SK-N-SH (cell line): Measurements from ENCODE around the gene PRX.

Experiments used
- CHD2 ChIP-seq: fragments of 150-350 bp; IDR thresholded peaks from 2 replicates; pipeline ENCODE4 v1.6.1; 2018; ENCODE audit warnings: low read length; ENCODE audit not compliant: partially characterized antibody
- EP300 ChIP-seq, 2 experiments: IDR thresholded peaks; 2 replicates each; pipeline versions ENCODE4 v1.4.0 to v1.6.1; 2012; ENCODE audit warnings: borderline replicate concordance in 1 of 2, low read depth in 1 of 2, low read length in 1 of 2
- FOXJ3 ChIP-seq: sonication (generic); formaldehyde crosslinking; IDR thresholded peaks from 2 replicates; pipeline ENCODE4 v1.5.1; 2020; ENCODE audit warnings: mild to moderate bottlenecking, missing genetic modification reagents
- GABPA ChIP-seq: IDR thresholded peaks from 2 replicates; pipeline ENCODE4 v1.4.0; 2012; ENCODE audit warnings: low read depth, mild to moderate bottlenecking
- GATA2 ChIP-seq: sonication (generic); formaldehyde crosslinking; IDR thresholded peaks from 2 replicates; pipeline ENCODE4 v1.5.0; 2020; ENCODE audit warnings: mild to moderate bottlenecking, missing genetic modification reagents
- JUND ChIP-seq: IDR thresholded peaks from 2 replicates; pipeline ENCODE4 v1.4.0; 2012
- NFIC ChIP-seq: IDR thresholded peaks from 2 replicates; pipeline ENCODE4 v1.4.0; 2012; ENCODE audit warnings: borderline replicate concordance
- POLR2AphosphoS5 ChIP-seq: IDR thresholded peaks from 2 replicates; pipeline ENCODE4 v1.6.1; 2012; ENCODE audit warnings: low read depth, low read length
- REST ChIP-seq: IDR thresholded peaks from 2 replicates; pipeline ENCODE4 v1.6.1; 2012; ENCODE audit warnings: mild to moderate bottlenecking, low read depth, low read length, moderate library complexity
- RFX5 ChIP-seq: IDR thresholded peaks from 2 replicates; pipeline ENCODE4 v1.6.1; 2012; ENCODE audit warnings: mild to moderate bottlenecking, improper control_type of control experiment, low read length
- SMC3 ChIP-seq: IDR thresholded peaks from 2 replicates; pipeline ENCODE4 v1.6.1; 2012; ENCODE audit warnings: low read depth, low read length, improper control_type of control experiment
- TF ChIP-seq, protein P1 (sequence below): IDR thresholded peaks from 2 replicates; pipeline ENCODE4 v1.4.0; 2012; ENCODE audit warnings: low read depth, borderline replicate concordance
- TF ChIP-seq, protein P2 (sequence below): fragments of 200-600 bp; sonication (generic); IDR thresholded peaks from 2 replicates; pipeline ENCODE4 v1.6.1; 2017; ENCODE audit warnings: antibody characterized with exemption, mild to moderate bottlenecking, moderate library complexity

DNA sequence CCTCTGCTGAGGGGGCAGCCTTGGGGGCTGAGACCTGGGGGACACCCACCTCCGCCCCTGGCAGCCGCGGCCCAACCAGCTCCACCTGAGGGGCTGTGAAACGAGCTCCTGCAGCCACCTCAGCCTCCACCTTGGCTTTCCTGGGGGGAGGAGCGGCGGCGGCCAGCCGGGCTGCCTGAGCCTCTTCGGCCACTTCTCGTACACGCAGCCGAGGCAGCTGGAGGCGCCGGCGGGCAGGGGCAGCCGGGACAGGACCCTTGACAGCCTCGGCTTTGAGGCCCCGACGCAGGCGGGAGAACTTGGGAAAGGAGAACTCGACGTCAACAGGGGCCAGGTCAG is 15.6 kb downstream of the PRX start:
- TF ChIP-seq CHD2 (no peak), FOXJ3 (CRISPR knock-in tag) (no peak), EP300 (IDR thresholded peaks at IDR 0.05; ENCODE audit: borderline replicate concordance in 1 of 2, low read depth in 1 of 2, low read length in 1 of 2) (no peak), GATA2 (CRISPR knock-in tag) (no peak), GABPA (no peak), SMC3 (no peak), JUND (no peak), NFIC (no peak), RFX5 (no peak), REST (no peak), POLR2AphosphoS5 (no peak)
- TF ChIP-seq, protein P1, sequence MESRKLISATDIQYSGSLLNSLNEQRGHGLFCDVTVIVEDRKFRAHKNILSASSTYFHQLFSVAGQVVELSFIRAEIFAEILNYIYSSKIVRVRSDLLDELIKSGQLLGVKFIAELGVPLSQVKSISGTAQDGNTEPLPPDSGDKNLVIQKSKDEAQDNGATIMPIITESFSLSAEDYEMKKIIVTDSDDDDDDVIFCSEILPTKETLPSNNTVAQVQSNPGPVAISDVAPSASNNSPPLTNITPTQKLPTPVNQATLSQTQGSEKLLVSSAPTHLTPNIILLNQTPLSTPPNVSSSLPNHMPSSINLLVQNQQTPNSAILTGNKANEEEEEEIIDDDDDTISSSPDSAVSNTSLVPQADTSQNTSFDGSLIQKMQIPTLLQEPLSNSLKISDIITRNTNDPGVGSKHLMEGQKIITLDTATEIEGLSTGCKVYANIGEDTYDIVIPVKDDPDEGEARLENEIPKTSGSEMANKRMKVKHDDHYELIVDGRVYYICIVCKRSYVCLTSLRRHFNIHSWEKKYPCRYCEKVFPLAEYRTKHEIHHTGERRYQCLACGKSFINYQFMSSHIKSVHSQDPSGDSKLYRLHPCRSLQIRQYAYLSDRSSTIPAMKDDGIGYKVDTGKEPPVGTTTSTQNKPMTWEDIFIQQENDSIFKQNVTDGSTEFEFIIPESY = no peak
- TF ChIP-seq, protein P2, sequence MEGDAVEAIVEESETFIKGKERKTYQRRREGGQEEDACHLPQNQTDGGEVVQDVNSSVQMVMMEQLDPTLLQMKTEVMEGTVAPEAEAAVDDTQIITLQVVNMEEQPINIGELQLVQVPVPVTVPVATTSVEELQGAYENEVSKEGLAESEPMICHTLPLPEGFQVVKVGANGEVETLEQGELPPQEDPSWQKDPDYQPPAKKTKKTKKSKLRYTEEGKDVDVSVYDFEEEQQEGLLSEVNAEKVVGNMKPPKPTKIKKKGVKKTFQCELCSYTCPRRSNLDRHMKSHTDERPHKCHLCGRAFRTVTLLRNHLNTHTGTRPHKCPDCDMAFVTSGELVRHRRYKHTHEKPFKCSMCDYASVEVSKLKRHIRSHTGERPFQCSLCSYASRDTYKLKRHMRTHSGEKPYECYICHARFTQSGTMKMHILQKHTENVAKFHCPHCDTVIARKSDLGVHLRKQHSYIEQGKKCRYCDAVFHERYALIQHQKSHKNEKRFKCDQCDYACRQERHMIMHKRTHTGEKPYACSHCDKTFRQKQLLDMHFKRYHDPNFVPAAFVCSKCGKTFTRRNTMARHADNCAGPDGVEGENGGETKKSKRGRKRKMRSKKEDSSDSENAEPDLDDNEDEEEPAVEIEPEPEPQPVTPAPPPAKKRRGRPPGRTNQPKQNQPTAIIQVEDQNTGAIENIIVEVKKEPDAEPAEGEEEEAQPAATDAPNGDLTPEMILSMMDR = no peak
